RWPE2 (cell line): Measurements from ENCODE around the gene RGS7.

ENCODE experiments used
- ATAC-seq: fragments of 200-7000 bp; cut with Tn5 transposase; 3 replicates; pipeline ENCODE4 v1.9.1; 2021; ENCODE audit warnings: low read depth
- DNase-seq: peaks from one replicate; pipeline ENCODE4 v3.0.0-alpha.2; 2020; ENCODE audit warnings: low spot score
- H3K27ac ChIP-seq: fragments of 450-650 bp; 2 replicates; pipeline ENCODE4 v1.5.1; 2017; ENCODE audit warnings: mild to moderate bottlenecking; ENCODE audit not compliant: poor library complexity, severe bottlenecking
- H3K27me3 ChIP-seq: fragments of 250-450 bp; sonication (Bioruptor Pico); 2 replicates; pipeline ENCODE4 v1.5.1; 2021; ENCODE audit warnings: mild to moderate bottlenecking, moderate library complexity; ENCODE audit not compliant: insufficient read depth, poor library complexity, severe bottlenecking
- H3K36me3 ChIP-seq: fragments of 250-450 bp; sonication (Bioruptor Pico); 2 replicates; pipeline ENCODE4 v1.5.1; 2020; ENCODE audit warnings: low read depth, mild to moderate bottlenecking, moderate library complexity
- H3K4me1 ChIP-seq: fragments of 250-450 bp; sonication (Bioruptor Pico); 2 replicates; pipeline ENCODE4 v1.5.1; 2021; ENCODE audit warnings: mild to moderate bottlenecking, moderate library complexity; ENCODE audit not compliant: insufficient read depth, poor library complexity, severe bottlenecking
- H3K4me3 ChIP-seq: fragments of 250-450 bp; sonication (Bioruptor Pico); 2 replicates; pipeline ENCODE4 v1.5.1; 2021; ENCODE audit warnings: mild to moderate bottlenecking, moderate library complexity; ENCODE audit not compliant: severe bottlenecking
- H3K9me3 ChIP-seq: fragments of 250-450 bp; sonication (Bioruptor Pico); 2 replicates; pipeline ENCODE4 v1.5.1; 2021; ENCODE audit warnings: mild to moderate bottlenecking, moderate library complexity; ENCODE audit not compliant: severe bottlenecking
- CTCF ChIP-seq: fragments of 450-650 bp; IDR thresholded peaks from one replicate; pipeline ENCODE4 v1.5.1; 2017; ENCODE audit warnings: mild to moderate bottlenecking, moderate library complexity; ENCODE audit not compliant: poor library complexity, severe bottlenecking

The RGS7 gene

GRCh38 chr1:241270016-241270415 is 87.0 kb downstream of the RGS7 start:
- Histone ChIP-seq H3K4me1 (no peaks in the 10 kb centered on the region), H3K4me3 (no peak overlapping the region), H3K36me3 (no peaks in the 10 kb centered on the region), H3K9me3 (no peaks in the 10 kb centered on the region), H3K27me3 (no peaks in the 10 kb centered on the region), H3K27ac (no peak overlapping the region)
- no peak for TF ChIP-seq CTCF
- no peak for ATAC-seq
- DNase-seq = no peak

GRCh38 chr1:241269116-241269515 is 87.9 kb downstream of the RGS7 start:
- H3K36me3 ChIP-seq = no peaks in the 10 kb centered on the region
- no peak for DNase-seq
- no peak for ATAC-seq

GRCh38 chr1:241266121-241266520 is 90.9 kb downstream of the RGS7 start:
- Histone ChIP-seq H3K4me3 (no peak overlapping the region), H3K27me3 (no peaks in the 10 kb centered on the region), H3K36me3 (no peaks in the 10 kb centered on the region), H3K4me1 (no peaks in the 10 kb centered on the region), H3K27ac (no peak overlapping the region), H3K9me3 (no peaks in the 10 kb centered on the region)
- no peak for ATAC-seq
- DNase-seq = no peak
- TF ChIP-seq CTCF = no peak

More at GRCh38 chr1:241269116-241269515, 87.9 kb downstream of the RGS7 start:
- Histone ChIP-seq H3K27ac (no peak overlapping the region), H3K4me1 (no peaks in the 10 kb centered on the region), H3K9me3 (no peaks in the 10 kb centered on the region), H3K4me3 (no peak overlapping the region), H3K27me3 (no peaks in the 10 kb centered on the region)
- no peak for TF ChIP-seq CTCF

GRCh38 chr1:241265428-241265827 is 91.6 kb downstream of the RGS7 start:
- H3K36me3 ChIP-seq = no peaks in the 10 kb centered on the region
- TF ChIP-seq CTCF = no peak
- no peaks in the 10 kb centered on the region for H3K9me3 ChIP-seq
- H3K27ac ChIP-seq = no peak overlapping the region
- no peaks in the 10 kb centered on the region for H3K4me1 ChIP-seq
- ATAC-seq (peak; percentile 57; the same call in 2 of the 3 replicates), DNase-seq (no peak)
- H3K27me3 ChIP-seq = no peaks in the 10 kb centered on the region
- no peak overlapping the region for H3K4me3 ChIP-seq

GRCh38 chr1:241263346-241263745 is 93.7 kb downstream of the RGS7 start:
- DNase-seq (no peak), ATAC-seq (no peak)
- H3K4me1 ChIP-seq = no peaks in the 10 kb centered on the region
- no peaks in the 10 kb centered on the region for H3K36me3 ChIP-seq
- H3K9me3 ChIP-seq = no peaks in the 10 kb centered on the region
- no peak overlapping the region for H3K27ac ChIP-seq
- H3K27me3 ChIP-seq = no peaks in the 10 kb centered on the region
- no peak overlapping the region for H3K4me3 ChIP-seq
- no peak for TF ChIP-seq CTCF
